Neural cell (in vitro differentiated cells): ENCODE data around the gene COMMD4.

Experiments
- MXI1 ChIP-seq: fragments of 450-650 bp; conservative IDR thresholded peaks from 2 replicates; pipeline ENCODE4 v1.6.1; 2014; ENCODE audit warnings: antibody characterized with exemption, mild to moderate bottlenecking; ENCODE audit not compliant: poor library complexity, severe bottlenecking
- RAD21 ChIP-seq: fragments of 450-650 bp; conservative IDR thresholded peaks from 2 replicates; pipeline ENCODE4 v1.6.1; 2014; ENCODE audit warnings: antibody characterized with exemption, mild to moderate bottlenecking, moderate library complexity
- TAF1 ChIP-seq: IDR thresholded peaks from 2 replicates; pipeline ENCODE4 v1.6.1; 2012; ENCODE audit warnings: low read depth
- TF ChIP-seq, protein P1 (sequence below): fragments of 450-650 bp; IDR thresholded peaks from 2 replicates; pipeline ENCODE4 v1.5.1; 2014; ENCODE audit warnings: antibody characterized with exemption, mild to moderate bottlenecking, moderate library complexity; ENCODE audit not compliant: poor library complexity, severe bottlenecking

DNA sequence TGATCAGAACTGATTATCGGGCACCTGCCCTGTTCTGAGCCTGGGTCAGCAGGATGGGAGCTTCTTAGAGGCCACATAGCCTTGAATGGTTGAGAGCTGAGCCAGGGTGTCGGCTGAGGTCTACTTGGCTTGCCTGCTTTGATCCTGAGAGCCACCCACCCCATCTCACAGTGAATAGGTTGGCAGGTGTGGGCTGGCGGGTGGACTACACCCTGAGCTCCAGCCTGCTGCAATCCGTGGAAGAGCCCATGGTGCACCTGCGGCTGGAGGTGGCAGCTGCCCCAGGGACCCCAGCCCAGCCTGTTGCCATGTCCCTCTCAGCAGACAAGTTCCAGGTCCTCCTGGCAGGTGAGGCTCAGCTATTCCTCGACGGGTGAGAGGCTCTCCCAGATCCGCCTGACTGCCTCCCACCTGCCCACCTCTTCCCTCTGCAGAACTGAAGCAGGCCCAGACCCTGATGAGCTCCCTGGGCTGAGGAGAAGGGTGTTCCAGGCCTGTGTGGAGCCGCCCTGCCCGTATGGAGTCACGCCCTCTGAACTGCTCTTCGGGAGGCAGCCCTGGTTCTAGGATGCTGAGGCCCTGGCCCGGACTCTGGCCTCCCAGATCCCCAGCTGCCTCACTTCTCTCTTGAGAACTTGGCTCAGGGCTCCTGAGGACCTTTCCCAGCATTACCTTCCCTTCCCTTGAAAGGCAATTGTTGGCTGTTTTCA is 3.8 kb downstream of the COMMD4 start:
- TF ChIP-seq MXI1 (no peak), TAF1 (no peak), RAD21 (no peak)
- TF ChIP-seq, protein P1, sequence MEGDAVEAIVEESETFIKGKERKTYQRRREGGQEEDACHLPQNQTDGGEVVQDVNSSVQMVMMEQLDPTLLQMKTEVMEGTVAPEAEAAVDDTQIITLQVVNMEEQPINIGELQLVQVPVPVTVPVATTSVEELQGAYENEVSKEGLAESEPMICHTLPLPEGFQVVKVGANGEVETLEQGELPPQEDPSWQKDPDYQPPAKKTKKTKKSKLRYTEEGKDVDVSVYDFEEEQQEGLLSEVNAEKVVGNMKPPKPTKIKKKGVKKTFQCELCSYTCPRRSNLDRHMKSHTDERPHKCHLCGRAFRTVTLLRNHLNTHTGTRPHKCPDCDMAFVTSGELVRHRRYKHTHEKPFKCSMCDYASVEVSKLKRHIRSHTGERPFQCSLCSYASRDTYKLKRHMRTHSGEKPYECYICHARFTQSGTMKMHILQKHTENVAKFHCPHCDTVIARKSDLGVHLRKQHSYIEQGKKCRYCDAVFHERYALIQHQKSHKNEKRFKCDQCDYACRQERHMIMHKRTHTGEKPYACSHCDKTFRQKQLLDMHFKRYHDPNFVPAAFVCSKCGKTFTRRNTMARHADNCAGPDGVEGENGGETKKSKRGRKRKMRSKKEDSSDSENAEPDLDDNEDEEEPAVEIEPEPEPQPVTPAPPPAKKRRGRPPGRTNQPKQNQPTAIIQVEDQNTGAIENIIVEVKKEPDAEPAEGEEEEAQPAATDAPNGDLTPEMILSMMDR = no peak
